Fibroblast of lung (primary cell): ENCODE data around the gene TP73.

Source experiments
- EZH2 ChIP-seq: IDR thresholded peaks from 2 replicates; pipeline ENCODE4 v1.5.1; 2012; ENCODE audit warnings: low read length, control low read depth, mild to moderate bottlenecking; ENCODE audit errors: missing control alignments
- TF ChIP-seq, protein P1 (sequence below), 2 donors: IDR thresholded peaks in 1 of 2; conservative IDR thresholded peaks in 1 of 2; 1 replicate in 1 of 2; 2 replicates in 1 of 2; pipeline ENCODE4 v1.5.1; 2011 to 2012; ENCODE audit warnings: low read length in 2 of 2, control low read depth in 1 of 2, inconsistent platforms in 1 of 2, low read depth in 1 of 2, mild to moderate bottlenecking in 1 of 2

DNA sequence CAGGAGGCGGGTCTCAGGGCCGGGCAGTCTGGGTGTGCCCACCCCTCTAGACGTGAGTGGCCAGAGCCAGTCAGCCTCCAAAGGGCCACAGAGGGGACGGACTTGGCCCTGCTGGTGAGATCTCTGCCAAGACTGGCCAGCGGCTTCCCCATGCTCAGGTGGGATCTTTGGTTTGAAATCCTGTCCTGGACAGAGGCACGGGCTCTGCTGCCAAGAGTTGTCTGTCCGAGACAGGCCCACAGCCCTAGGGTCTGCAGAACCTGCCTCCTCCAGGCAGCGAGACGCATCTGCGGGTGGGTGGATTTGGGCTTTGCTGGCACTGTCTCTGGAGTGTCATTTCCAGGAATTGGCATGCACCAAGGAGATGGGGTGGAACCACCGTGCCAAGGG lies 55.6 kb downstream of the TP73 start:
- TF ChIP-seq, protein P1, sequence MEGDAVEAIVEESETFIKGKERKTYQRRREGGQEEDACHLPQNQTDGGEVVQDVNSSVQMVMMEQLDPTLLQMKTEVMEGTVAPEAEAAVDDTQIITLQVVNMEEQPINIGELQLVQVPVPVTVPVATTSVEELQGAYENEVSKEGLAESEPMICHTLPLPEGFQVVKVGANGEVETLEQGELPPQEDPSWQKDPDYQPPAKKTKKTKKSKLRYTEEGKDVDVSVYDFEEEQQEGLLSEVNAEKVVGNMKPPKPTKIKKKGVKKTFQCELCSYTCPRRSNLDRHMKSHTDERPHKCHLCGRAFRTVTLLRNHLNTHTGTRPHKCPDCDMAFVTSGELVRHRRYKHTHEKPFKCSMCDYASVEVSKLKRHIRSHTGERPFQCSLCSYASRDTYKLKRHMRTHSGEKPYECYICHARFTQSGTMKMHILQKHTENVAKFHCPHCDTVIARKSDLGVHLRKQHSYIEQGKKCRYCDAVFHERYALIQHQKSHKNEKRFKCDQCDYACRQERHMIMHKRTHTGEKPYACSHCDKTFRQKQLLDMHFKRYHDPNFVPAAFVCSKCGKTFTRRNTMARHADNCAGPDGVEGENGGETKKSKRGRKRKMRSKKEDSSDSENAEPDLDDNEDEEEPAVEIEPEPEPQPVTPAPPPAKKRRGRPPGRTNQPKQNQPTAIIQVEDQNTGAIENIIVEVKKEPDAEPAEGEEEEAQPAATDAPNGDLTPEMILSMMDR (conservative IDR thresholded peaks at IDR 0.05 in 1 of 2, IDR thresholded peaks at IDR 0.05 in 1 of 2; ENCODE audit: low read depth in 1 of 2, low read length in 2 of 2): no peak
- TF ChIP-seq EZH2: no peak
